Measurements from ENCODE around the gene SKIC2. TPM values are rescaled to one million over a fixed set of nuclear protein-coding genes. Genes with fewer than 3 reads are reported as not detected.

Gene SKIC2
- polyA plus RNA-seq, 4 donors = 51.4 to 171 (median 85.7) TPM

DNA sequence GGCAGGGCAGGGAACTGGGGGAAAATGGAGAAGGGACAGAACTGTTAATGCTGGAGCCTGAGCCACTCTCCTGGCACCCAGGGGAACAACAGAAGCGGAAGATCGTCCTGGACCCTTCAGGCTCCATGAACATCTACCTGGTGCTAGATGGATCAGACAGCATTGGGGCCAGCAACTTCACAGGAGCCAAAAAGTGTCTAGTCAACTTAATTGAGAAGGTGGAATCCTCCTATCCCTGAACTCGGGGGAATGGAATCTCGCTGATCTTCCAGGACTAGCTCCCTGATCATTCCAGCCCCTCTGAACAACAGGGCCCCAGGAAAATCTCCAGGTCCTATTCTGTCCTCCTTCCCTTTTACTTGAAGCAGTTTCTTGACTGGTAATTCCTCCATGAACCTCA, 11.1 kb upstream of the SKIC2 start:
- Histone ChIP-seq H3K4me3 (ENCODE audit: low read depth in 1 of 3, low read length in 3 of 3) (no peak overlapping the region), H3K4me1 (ENCODE audit: control insufficient read depth in 3 of 3, insufficient read depth in 2 of 3, low read depth in 1 of 3, low read length in 2 of 3) (peaks cover 0 to 24% (median 4%) of the 10 kb centered on the region in 3 donors), H3K36me3 (ENCODE audit: control insufficient read depth in 3 of 3, insufficient read depth in 2 of 3, low read depth in 1 of 3, low read length in 3 of 3) (peaks cover 0 to 28% (median 0%) of the 10 kb centered on the region in 3 donors), H3K27ac (ENCODE audit: low read depth in 1 of 3, low read length in 2 of 3) (no peak overlapping the region), H3K27me3 (ENCODE audit: control insufficient read depth in 3 of 3, insufficient read depth in 3 of 3, low read length in 3 of 3) (no peaks in the 10 kb centered on the region), H3K9me3 (ENCODE audit: control insufficient read depth in 2 of 2, insufficient read depth in 1 of 2, low read depth in 1 of 2, low read length in 1 of 2) (no peaks in the 10 kb centered on the region)
- DNase-seq (no peak), FAIRE-seq (no peak)
- 91 to 94% (median 91%) methylated on average over 4 of the region's 4 CpGs for WGBS, 3 donors

DNA sequence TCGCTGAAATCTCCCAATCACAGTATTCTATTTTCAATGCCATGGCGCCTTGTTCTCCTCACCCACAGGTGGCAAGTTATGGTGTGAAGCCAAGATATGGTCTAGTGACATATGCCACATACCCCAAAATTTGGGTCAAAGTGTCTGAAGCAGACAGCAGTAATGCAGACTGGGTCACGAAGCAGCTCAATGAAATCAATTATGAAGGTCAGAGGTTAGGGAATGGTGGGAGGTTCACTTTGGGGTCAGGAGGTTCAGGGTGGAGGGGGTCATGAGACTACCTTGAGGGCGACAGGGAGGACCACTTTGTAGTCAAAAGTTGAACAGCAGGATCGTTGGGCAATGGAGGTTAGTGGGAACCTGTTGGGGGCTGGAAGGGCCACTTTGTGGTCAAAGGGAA, 10.7 kb upstream of the SKIC2 start:
- no peak for FAIRE-seq
- H3K36me3 ChIP-seq (ENCODE audit: control insufficient read depth in 3 of 3, insufficient read depth in 2 of 3, low read depth in 1 of 3, low read length in 3 of 3) = peaks cover 0 to 31% (median under 1%) of the 10 kb centered on the region in 3 donors
- 74 to 83% (median 81%) methylated on average over 5 of the region's 5 CpGs for WGBS, 3 donors

DNA sequence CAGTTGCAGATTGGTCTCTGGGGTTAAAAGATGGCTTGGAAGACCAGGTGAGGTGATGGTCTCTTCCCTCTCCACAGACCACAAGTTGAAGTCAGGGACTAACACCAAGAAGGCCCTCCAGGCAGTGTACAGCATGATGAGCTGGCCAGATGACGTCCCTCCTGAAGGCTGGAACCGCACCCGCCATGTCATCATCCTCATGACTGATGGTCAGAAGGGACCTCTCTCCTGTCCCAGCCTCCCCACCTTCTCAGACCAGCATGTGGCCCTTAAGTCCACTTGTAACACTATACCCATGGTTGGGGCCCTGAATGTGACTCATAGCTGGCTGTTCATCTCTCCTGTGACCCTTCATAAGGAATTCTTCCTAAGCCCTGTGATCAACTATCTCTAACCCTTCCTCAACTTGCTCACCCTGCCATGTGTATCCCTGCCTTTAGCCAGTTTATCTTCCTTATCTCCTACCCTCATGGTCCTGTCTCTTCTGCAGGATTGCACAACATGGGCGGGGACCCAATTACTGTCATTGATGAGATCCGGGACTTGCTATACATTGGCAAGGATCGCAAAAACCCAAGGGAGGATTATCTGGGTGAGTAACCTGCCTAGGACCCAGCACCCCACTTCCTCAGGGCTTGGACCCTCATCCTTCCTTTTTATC, 10.1 kb upstream of the SKIC2 start:
- Histone ChIP-seq H3K27me3 (ENCODE audit: control insufficient read depth in 3 of 3, insufficient read depth in 3 of 3, low read length in 3 of 3) (no peaks in the 10 kb centered on the region), H3K27ac (ENCODE audit: low read depth in 1 of 3, low read length in 2 of 3) (no peak overlapping the region), H3K4me1 (ENCODE audit: control insufficient read depth in 3 of 3, insufficient read depth in 2 of 3, low read depth in 1 of 3, low read length in 2 of 3) (peaks cover 0 to 22% (median 4%) of the 10 kb centered on the region in 3 donors), H3K36me3 (ENCODE audit: control insufficient read depth in 3 of 3, insufficient read depth in 2 of 3, low read depth in 1 of 3, low read length in 3 of 3) (peaks cover under 1 to 36% (median 6%) of the 10 kb centered on the region in 3 donors), H3K9me3 (ENCODE audit: control insufficient read depth in 2 of 2, insufficient read depth in 1 of 2, low read depth in 1 of 2, low read length in 1 of 2) (no peaks in the 10 kb centered on the region), H3K4me3 (ENCODE audit: low read depth in 1 of 3, low read length in 3 of 3) (no peak overlapping the region)
- no peak for FAIRE-seq
- DNase-seq = no peak
- WGBS, 3 donors = 78 to 87% (median 83%) methylated on average over 6 of the region's 6 CpGs

More for the DNA sequence above, 10.7 kb upstream of the SKIC2 start:
- H3K4me1 ChIP-seq (ENCODE audit: control insufficient read depth in 3 of 3, insufficient read depth in 2 of 3, low read depth in 1 of 3, low read length in 2 of 3) = peaks cover 0 to 22% (median 4%) of the 10 kb centered on the region in 3 donors
- H3K27me3 ChIP-seq (ENCODE audit: control insufficient read depth in 3 of 3, insufficient read depth in 3 of 3, low read length in 3 of 3) = no peaks in the 10 kb centered on the region
- H3K9me3 ChIP-seq (ENCODE audit: control insufficient read depth in 2 of 2, insufficient read depth in 1 of 2, low read depth in 1 of 2, low read length in 1 of 2) = no peaks in the 10 kb centered on the region
- DNase-seq = no peak
- H3K27ac ChIP-seq (ENCODE audit: low read depth in 1 of 3, low read length in 2 of 3) = no peak overlapping the region
- H3K4me3 ChIP-seq (ENCODE audit: low read depth in 1 of 3, low read length in 3 of 3) = no peak overlapping the region

DNA sequence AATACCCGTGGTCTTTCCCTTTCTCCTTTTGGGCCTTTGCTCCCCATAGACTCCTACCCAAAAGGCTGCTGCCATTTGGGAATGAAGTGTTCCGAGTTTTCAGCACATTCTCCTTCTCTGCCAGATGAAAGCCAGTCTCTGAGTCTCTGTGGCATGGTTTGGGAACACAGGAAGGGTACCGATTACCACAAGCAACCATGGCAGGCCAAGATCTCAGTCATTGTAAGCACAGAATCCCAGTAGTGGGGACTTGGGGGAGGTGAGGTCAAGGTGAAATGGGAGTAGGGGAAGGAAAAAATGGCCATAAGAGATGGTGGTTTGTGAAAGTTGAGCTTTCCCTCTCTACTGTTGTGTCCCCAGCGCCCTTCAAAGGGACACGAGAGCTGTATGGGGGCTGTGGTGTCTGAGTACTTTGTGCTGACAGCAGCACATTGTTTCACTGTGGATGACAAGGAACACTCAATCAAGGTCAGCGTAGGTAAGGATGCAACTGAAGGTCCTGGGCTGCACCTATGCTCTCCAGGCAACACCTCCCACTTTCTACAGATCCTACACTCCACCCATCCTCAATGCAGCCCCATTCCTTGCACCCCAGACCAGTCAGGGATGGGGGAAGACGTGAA, 8.9 kb upstream of the SKIC2 start:
- no peak overlapping the region for H3K4me3 ChIP-seq (ENCODE audit: low read depth in 1 of 3, low read length in 3 of 3)
- peaks cover 11 to 48% (median 12%) of the 10 kb centered on the region in 3 donors for H3K36me3 ChIP-seq (ENCODE audit: control insufficient read depth in 3 of 3, insufficient read depth in 2 of 3, low read depth in 1 of 3, low read length in 3 of 3)
- DNase-seq (no peak), FAIRE-seq (no peak)
- no peaks in the 10 kb centered on the region for H3K9me3 ChIP-seq (ENCODE audit: control insufficient read depth in 2 of 2, insufficient read depth in 1 of 2, low read depth in 1 of 2, low read length in 1 of 2)
- H3K4me1 ChIP-seq (ENCODE audit: control insufficient read depth in 3 of 3, insufficient read depth in 2 of 3, low read depth in 1 of 3, low read length in 2 of 3) = peaks cover 0 to 16% (median 1%) of the 10 kb centered on the region in 3 donors
- 80 to 92% (median 90%) methylated on average over 7 of the region's 7 CpGs for whole genome bisulfite sequencing, 3 donors
- no peak overlapping the region for H3K27ac ChIP-seq (ENCODE audit: low read depth in 1 of 3, low read length in 2 of 3)
- no peaks in the 10 kb centered on the region for H3K27me3 ChIP-seq (ENCODE audit: control insufficient read depth in 3 of 3, insufficient read depth in 3 of 3, low read length in 3 of 3)

DNA sequence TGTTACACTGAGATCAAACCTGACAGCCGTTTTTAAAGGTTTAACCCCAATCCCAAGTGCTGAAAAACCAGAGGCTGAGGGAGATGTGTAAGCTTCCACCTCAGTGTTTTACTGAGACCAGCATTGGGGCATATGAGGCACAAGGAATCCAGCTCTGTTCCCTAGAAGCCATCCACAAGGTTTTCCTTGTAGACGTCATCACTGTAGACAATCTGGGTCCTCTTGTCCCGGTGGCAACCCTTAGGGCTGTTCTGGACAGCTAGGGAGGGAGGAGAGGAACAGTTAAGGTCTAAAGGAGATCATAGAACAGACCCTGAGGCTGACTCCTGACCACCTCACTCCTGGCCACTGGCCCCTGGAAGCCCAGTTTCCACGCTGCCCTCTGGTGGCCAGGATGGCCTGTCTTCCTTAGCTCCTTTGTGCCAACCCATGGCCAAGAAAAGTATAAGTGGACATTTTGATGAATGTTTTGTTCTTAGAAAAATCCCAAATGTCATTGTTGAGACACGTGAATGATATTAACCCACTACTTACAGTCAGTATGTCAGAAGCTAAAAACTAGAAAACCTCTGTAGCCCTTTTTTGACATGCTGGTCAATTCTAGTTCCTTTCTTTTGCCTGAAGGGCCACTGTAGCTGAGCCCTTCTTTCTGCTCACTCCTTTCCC, 6.7 kb upstream of the SKIC2 start:
- Histone ChIP-seq H3K27me3 (ENCODE audit: control insufficient read depth in 3 of 3, insufficient read depth in 3 of 3, low read length in 3 of 3) (no peaks in the 10 kb centered on the region), H3K4me1 (ENCODE audit: control insufficient read depth in 3 of 3, insufficient read depth in 2 of 3, low read depth in 1 of 3, low read length in 2 of 3) (no peaks in the 10 kb centered on the region), H3K4me3 (ENCODE audit: low read depth in 1 of 3, low read length in 3 of 3) (no peak overlapping the region), H3K36me3 (ENCODE audit: control insufficient read depth in 3 of 3, insufficient read depth in 2 of 3, low read depth in 1 of 3, low read length in 3 of 3) (peaks cover 13 to 64% (median 14%) of the 10 kb centered on the region in 3 donors), H3K27ac (ENCODE audit: low read depth in 1 of 3, low read length in 2 of 3) (peak overlapping the region in 1 of 3 donors; percentile 25), H3K9me3 (ENCODE audit: control insufficient read depth in 2 of 2, insufficient read depth in 1 of 2, low read depth in 1 of 2, low read length in 1 of 2) (no peaks in the 10 kb centered on the region)
- FAIRE-seq = no peak
- peak; percentile 65 to 66 for DNase-seq
- WGBS, 3 donors = 42 to 55% (median 53%) methylated on average over 5 of the region's 5 CpGs

DNA sequence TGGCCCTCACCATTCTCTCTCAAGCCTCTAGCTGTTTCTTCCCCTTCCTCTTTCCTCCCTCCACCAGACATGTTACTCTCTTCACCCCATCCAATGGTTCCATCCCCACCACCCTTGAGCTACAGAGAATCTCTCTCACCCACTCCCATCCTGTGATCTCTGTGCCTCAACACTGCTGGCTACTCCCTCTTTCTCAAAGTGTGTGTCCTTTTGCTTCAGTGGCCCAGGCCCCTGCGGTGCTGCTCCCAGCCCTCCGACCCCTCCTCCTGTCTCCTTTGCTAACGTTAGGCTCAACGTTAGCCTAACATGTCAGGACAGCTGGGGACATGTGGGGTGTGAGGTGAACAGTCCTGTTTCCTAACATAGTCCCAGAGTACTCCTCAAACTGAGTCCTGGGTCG, 6.1 kb upstream of the SKIC2 start:
- Histone ChIP-seq H3K36me3 (ENCODE audit: control insufficient read depth in 3 of 3, insufficient read depth in 2 of 3, low read depth in 1 of 3, low read length in 3 of 3) (peaks cover 13 to 60% (median 14%) of the 10 kb centered on the region in 3 donors), H3K27me3 (ENCODE audit: control insufficient read depth in 3 of 3, insufficient read depth in 3 of 3, low read length in 3 of 3) (no peaks in the 10 kb centered on the region), H3K4me1 (ENCODE audit: control insufficient read depth in 3 of 3, insufficient read depth in 2 of 3, low read depth in 1 of 3, low read length in 2 of 3) (peaks cover under 1 to 5% (median 1%) of the 10 kb centered on the region in 3 donors), H3K4me3 (ENCODE audit: low read depth in 1 of 3, low read length in 3 of 3) (no peak overlapping the region), H3K27ac (ENCODE audit: low read depth in 1 of 3, low read length in 2 of 3) (no peak overlapping the region), H3K9me3 (ENCODE audit: control insufficient read depth in 2 of 2, insufficient read depth in 1 of 2, low read depth in 1 of 2, low read length in 1 of 2) (no peaks in the 10 kb centered on the region)
- DNase-seq (no peak), FAIRE-seq (no peak)
- 73 to 79% (median 76%) methylated on average over 5 of the region's 5 CpGs for WGBS, 3 donors

DNA sequence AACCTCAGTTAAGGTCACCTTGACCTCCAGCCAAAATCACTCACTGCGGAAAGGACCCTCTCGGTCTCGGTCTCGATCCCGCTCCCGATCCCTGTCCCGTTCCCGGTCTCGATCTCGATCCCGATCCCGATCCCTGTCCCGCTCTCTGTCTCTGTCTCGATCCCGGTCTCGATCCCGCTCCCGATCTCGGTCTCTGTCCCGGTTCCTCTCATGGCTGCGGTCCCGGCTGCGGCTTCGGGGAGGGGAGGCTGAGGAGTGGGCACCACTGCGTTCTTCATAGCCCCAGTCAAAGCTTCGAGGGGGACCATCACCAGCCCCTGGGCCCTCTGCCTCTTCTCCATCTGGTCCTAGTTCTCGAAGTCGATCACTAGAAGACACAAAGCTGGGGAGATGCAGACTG, 4.5 kb upstream of the SKIC2 start:
- DNase-seq (no peak), FAIRE-seq (no peak)
- Histone ChIP-seq H3K9me3 (ENCODE audit: control insufficient read depth in 2 of 2, insufficient read depth in 1 of 2, low read depth in 1 of 2, low read length in 1 of 2) (no peaks in the 10 kb centered on the region), H3K36me3 (ENCODE audit: control insufficient read depth in 3 of 3, insufficient read depth in 2 of 3, low read depth in 1 of 3, low read length in 3 of 3) (peaks cover 13 to 59% (median 14%) of the 10 kb centered on the region in 3 donors), H3K4me1 (ENCODE audit: control insufficient read depth in 3 of 3, insufficient read depth in 2 of 3, low read depth in 1 of 3, low read length in 2 of 3) (peaks cover 3 to 13% (median 5%) of the 10 kb centered on the region in 3 donors), H3K27ac (ENCODE audit: low read depth in 1 of 3, low read length in 2 of 3) (no peak overlapping the region), H3K4me3 (ENCODE audit: low read depth in 1 of 3, low read length in 3 of 3) (no peak overlapping the region), H3K27me3 (ENCODE audit: control insufficient read depth in 3 of 3, insufficient read depth in 3 of 3, low read length in 3 of 3) (no peaks in the 10 kb centered on the region)
- WGBS, 3 donors = 96 to 98% (median 97%) methylated on average over 28 of the region's 28 CpGs

DNA sequence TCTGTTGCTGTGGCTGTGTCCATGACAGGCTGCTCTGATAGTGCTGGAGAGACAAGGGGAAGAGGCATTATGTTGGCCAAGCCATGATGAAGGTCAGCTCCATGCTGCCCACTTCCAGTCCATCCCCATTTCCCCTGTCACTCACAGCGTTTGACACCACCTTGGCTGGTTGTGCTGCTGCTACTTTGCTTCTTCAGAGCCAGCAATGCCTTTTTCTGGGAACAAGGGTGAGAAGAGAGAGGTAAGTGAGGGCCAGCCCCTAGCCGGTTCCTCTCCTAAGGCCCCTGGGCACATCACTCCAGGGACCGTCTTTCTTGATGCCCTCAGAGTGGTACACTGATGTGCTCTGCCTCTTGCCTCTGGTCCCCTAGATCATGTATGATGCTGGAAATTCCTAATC, 2.2 kb upstream of the SKIC2 start:
- Histone ChIP-seq H3K9me3 (ENCODE audit: control insufficient read depth in 2 of 2, insufficient read depth in 1 of 2, low read depth in 1 of 2, low read length in 1 of 2) (no peaks in the 10 kb centered on the region), H3K4me1 (ENCODE audit: control insufficient read depth in 3 of 3, insufficient read depth in 2 of 3, low read depth in 1 of 3, low read length in 2 of 3) (peaks cover 5 to 18% (median 5%) of the 10 kb centered on the region in 3 donors), H3K27me3 (ENCODE audit: control insufficient read depth in 3 of 3, insufficient read depth in 3 of 3, low read length in 3 of 3) (no peaks in the 10 kb centered on the region), H3K27ac (ENCODE audit: low read depth in 1 of 3, low read length in 2 of 3) (no peak overlapping the region), H3K36me3 (ENCODE audit: control insufficient read depth in 3 of 3, insufficient read depth in 2 of 3, low read depth in 1 of 3, low read length in 3 of 3) (peaks cover 14 to 61% (median 17%) of the 10 kb centered on the region in 3 donors), H3K4me3 (ENCODE audit: low read depth in 1 of 3, low read length in 3 of 3) (no peak overlapping the region)
- 62 to 91% (median 65%) methylated on average over 3 of the region's 3 CpGs for WGBS, 3 donors
- DNase-seq (no peak), FAIRE-seq (no peak)
